Loucy (cell line): ENCODE data around the gene CTRL.

Source experiments
- H2AFZ ChIP-seq: fragments of 200-600 bp; sonication (generic); 2 replicates; pipeline ENCODE4 v1.6.0; 2016; ENCODE audit warnings: antibody characterized with exemption, mild to moderate bottlenecking, low read length, moderate library complexity
- H3F3A ChIP-seq: fragments of 200-600 bp; 2 replicates; pipeline ENCODE4 v1.6.0; 2016; ENCODE audit warnings: antibody characterized with exemption, low read depth, mild to moderate bottlenecking
- H3K27me3 ChIP-seq: fragments of 200-600 bp; sonication (generic); 2 replicates; pipeline ENCODE4 v1.6.1; 2014; ENCODE audit warnings: low read length, mild to moderate bottlenecking; ENCODE audit not compliant: insufficient read depth, poor library complexity, severe bottlenecking
- H3K36me3 ChIP-seq: fragments of 200-600 bp; sonication (generic); 2 replicates; pipeline ENCODE4 v1.6.1; 2016; ENCODE audit warnings: low read length; ENCODE audit not compliant: insufficient read depth
- H3K4me1 ChIP-seq: fragments of 200-600 bp; sonication (generic); 2 replicates; pipeline ENCODE4 v1.5.1; 2014; ENCODE audit warnings: low read length, mild to moderate bottlenecking; ENCODE audit not compliant: insufficient read depth, poor library complexity, severe bottlenecking
- H3K4me2 ChIP-seq: fragments of 200-600 bp; sonication (generic); 2 replicates; pipeline ENCODE4 v1.6.0; 2014; ENCODE audit warnings: antibody characterized with exemption, low read length, low read depth, mild to moderate bottlenecking; ENCODE audit not compliant: poor library complexity, severe bottlenecking
- H3K4me3 ChIP-seq: fragments of 200-600 bp; sonication (generic); 2 replicates; pipeline ENCODE4 v1.5.1; 2014; ENCODE audit warnings: low read length, mild to moderate bottlenecking, mixed read lengths; ENCODE audit not compliant: poor library complexity, severe bottlenecking
- H3K79me2 ChIP-seq: fragments of 200-600 bp; sonication (generic); 2 replicates; pipeline ENCODE4 v1.6.1; 2014; ENCODE audit warnings: low read length; ENCODE audit not compliant: insufficient read depth
- H3K9ac ChIP-seq: fragments of 200-600 bp; sonication (generic); 2 replicates; pipeline ENCODE4 v1.6.0; 2014; ENCODE audit warnings: mild to moderate bottlenecking, low read depth, low read length, moderate library complexity; ENCODE audit not compliant: poor library complexity, severe bottlenecking
- H3K9me2 ChIP-seq: fragments of 200-600 bp; sonication (generic); replicated peaks from 2 replicates; pipeline ENCODE4 v1.6.1; 2016; ENCODE audit warnings: low read depth, low read length, mixed read lengths
- H3K9me3 ChIP-seq: fragments of 200-600 bp; sonication (generic); 2 replicates; pipeline ENCODE4 v1.6.1; 2014; ENCODE audit warnings: mild to moderate bottlenecking, antibody characterized with exemption, low read length, low read depth; ENCODE audit not compliant: insufficient read depth
- H4K20me1 ChIP-seq: fragments of 200-600 bp; sonication (generic); 2 replicates; pipeline ENCODE4 v1.6.0; 2014; ENCODE audit warnings: antibody characterized with exemption, low read length, mild to moderate bottlenecking; ENCODE audit not compliant: insufficient read depth, poor library complexity, severe bottlenecking
- EZH2phosphoT487 ChIP-seq: fragments of 200-600 bp; IDR thresholded peaks from 2 replicates; pipeline ENCODE4 v1.6.1; 2018; ENCODE audit warnings: antibody characterized with exemption, mild to moderate bottlenecking, moderate library complexity, borderline replicate concordance
- TF ChIP-seq, protein P1 (sequence below): fragments of 200-600 bp; sonication (generic); conservative IDR thresholded peaks from 2 replicates; pipeline ENCODE4 v1.5.1; 2014; ENCODE audit warnings: mild to moderate bottlenecking, antibody characterized with exemption, low read length

The CTRL gene

DNA sequence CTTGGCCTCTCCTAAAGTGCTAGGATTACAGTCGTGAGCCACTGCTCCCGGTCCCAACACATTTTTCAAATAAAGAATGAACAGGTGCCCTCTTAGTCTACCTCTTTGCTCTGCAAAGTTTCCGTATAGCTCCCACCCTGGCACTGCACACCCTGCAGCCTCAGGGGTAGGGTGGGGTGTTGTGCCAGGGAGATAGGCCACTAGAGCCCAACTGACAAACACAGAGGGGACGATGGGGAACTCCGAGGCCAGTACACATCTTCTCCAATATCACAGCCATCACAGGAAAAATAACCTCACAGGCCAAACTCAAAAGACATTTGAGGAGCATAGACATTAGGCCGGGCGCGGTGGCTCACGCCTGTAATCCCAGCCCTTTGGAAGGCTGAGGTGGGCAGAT, 39.4 kb upstream of the CTRL start:
- H2AFZ ChIP-seq = no peak overlapping the region
- no peak for TF ChIP-seq EZH2phosphoT487
- TF ChIP-seq, protein P1, sequence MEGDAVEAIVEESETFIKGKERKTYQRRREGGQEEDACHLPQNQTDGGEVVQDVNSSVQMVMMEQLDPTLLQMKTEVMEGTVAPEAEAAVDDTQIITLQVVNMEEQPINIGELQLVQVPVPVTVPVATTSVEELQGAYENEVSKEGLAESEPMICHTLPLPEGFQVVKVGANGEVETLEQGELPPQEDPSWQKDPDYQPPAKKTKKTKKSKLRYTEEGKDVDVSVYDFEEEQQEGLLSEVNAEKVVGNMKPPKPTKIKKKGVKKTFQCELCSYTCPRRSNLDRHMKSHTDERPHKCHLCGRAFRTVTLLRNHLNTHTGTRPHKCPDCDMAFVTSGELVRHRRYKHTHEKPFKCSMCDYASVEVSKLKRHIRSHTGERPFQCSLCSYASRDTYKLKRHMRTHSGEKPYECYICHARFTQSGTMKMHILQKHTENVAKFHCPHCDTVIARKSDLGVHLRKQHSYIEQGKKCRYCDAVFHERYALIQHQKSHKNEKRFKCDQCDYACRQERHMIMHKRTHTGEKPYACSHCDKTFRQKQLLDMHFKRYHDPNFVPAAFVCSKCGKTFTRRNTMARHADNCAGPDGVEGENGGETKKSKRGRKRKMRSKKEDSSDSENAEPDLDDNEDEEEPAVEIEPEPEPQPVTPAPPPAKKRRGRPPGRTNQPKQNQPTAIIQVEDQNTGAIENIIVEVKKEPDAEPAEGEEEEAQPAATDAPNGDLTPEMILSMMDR = no peak

DNA sequence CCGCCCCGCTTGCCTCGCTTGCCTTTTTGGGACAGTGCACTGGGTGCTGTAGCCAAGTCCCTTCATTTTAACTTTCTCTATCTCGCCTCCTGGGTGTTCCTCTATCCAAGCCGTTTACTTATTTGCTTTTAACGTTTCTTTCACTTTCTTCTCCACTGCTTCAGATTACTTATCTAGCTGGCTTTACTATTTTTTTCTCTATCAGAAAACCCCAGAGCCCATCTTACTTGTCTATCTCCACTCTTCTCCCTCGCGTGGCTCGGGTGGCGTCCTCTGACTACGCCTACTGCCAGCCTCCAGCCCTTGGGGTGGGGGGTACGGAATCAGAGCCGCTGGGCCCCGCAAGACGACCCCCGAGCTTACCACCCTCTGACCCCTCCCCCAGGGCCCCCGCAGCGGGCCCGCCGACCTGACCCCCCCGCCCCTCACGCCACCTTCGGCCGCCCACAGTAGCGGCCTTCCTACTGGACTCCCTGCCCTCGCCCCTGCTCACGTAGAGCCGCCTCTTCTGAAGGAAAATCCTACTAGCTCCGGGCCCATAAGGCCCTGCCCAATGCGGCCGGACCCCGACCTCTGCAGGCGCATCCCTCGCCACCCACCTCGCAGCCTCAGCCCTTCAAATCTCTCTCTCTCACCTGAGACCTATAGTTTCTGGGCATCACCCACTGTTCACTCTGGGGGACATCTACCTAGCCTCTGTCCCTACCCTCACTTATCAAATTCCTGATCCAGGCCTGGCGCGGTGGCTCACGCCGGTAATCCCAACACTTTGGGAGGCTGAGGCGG, 37.8 kb upstream of the CTRL start:
- Histone ChIP-seq H2AFZ (no peak overlapping the region; the same call in 1 of the 2 replicates), H3K9ac (no peak overlapping the region)
- TF ChIP-seq EZH2phosphoT487 = no peak
- TF ChIP-seq, protein P1 = no peak

More for the DNA sequence above, 39.4 kb upstream of the CTRL start:
- H3K36me3 ChIP-seq = no peaks in the 10 kb centered on the region
- H3K27me3 ChIP-seq = no peaks in the 10 kb centered on the region
- peaks cover 18% of the 10 kb centered on the region for H3K4me1 ChIP-seq
- no peaks in the 10 kb centered on the region for H3K9me2 ChIP-seq
- no peaks in the 10 kb centered on the region for H3K9me3 ChIP-seq
- no peaks in the 10 kb centered on the region; the same call in 1 of the 2 replicates for H3F3A ChIP-seq
- H3K4me3 ChIP-seq = no peak overlapping the region
- no peak overlapping the region for H3K4me2 ChIP-seq
- H3K9ac ChIP-seq = no peak overlapping the region
- H4K20me1 ChIP-seq = no peaks in the 10 kb centered on the region
- no peaks in the 10 kb centered on the region for H3K79me2 ChIP-seq

DNA sequence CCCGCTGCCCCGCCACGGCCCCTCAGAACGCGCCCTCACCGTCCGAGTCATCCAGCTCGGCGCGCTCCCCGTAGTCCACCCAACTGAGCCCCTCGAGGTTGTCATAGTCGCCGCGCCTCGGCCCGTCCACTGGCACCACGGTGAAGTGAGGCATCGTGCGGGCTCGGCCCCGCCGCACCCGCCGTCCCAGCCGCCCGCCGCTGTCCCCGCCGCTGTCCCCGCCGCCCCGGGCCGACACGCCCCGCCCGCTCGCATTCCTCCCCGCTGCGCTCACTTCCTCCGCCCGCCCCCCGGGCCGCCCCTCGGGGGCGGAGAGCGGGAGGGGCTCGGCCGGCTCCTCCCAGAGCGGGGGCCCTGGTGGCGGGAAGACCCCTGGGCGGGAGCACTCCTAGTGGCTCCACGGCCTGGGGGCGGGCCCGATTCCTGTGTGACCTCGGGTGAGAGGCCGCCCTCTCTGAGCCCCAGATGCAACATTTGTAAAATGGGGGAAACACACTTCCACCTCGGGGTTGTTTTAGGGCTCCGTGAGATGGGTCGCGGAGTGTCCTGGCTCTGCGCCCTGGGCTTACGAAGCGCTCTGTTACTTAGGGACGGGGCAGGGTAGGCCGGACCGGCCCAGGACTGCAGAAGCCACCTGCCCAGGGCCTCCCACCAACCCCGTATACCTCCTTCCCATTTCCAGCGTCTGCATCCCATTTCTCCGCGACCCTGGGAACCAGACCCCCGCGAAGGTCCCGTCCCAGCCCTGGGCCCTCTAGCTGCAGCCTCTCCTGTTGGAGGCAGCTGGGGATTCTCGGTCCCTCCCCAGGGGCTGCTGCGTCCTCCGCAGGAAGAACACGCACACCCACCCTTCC, 37.0 kb upstream of the CTRL start, which contains the start of gene SLC12A4:
Gene SLC12A4, minus strand, starts transcription at position 238 of the 854 bp plus-strand sequence. Its CDS starts 84 bp downstream, at position 154.
- Histone ChIP-seq H3K4me1 (peaks cover 18% of the 10 kb centered on the region), H3K27me3 (no peaks in the 10 kb centered on the region), H3F3A (no peaks in the 10 kb centered on the region; the same call in 1 of the 2 replicates), H3K36me3 (no peaks in the 10 kb centered on the region), H3K9me3 (no peaks in the 10 kb centered on the region), H3K4me3 (peak within 1 kb of the TSS; percentile 75), H3K4me2 (peak within 1 kb of the TSS; percentile 65), H3K9me2 (no peaks in the 10 kb centered on the region), H3K79me2 (no peaks in the 10 kb centered on the region), H3K9ac (peak within 1 kb of the TSS; percentile 54), H4K20me1 (no peaks in the 10 kb centered on the region), H2AFZ (peak within 1 kb of the TSS; percentile 80)
- no peak for TF ChIP-seq EZH2phosphoT487
- TF ChIP-seq, protein P1 = no peak

More for the DNA sequence above, 37.8 kb upstream of the CTRL start:
- Histone ChIP-seq H3F3A (no peaks in the 10 kb centered on the region; the same call in 1 of the 2 replicates), H3K4me3 (peak overlapping the region; percentile 75), H4K20me1 (no peaks in the 10 kb centered on the region), H3K4me2 (peak overlapping the region; percentile 65), H3K4me1 (peaks cover 18% of the 10 kb centered on the region), H3K27me3 (no peaks in the 10 kb centered on the region), H3K9me2 (no peaks in the 10 kb centered on the region), H3K79me2 (no peaks in the 10 kb centered on the region), H3K9me3 (no peaks in the 10 kb centered on the region), H3K36me3 (no peaks in the 10 kb centered on the region)
